HL-60 (cell line): ENCODE measurements around the gene RPA1.

Experiments
- CTCF ChIP-seq: IDR thresholded peaks from one replicate; pipeline ENCODE4 v1.5.1; 2011; ENCODE audit warnings: low read length, control low read depth, inconsistent platforms; ENCODE audit not compliant: insufficient read depth
- GABPA ChIP-seq: IDR thresholded peaks from 2 replicates; pipeline ENCODE4 v1.6.1; 2012; ENCODE audit warnings: low read depth
- POLR2AphosphoS5 ChIP-seq: IDR thresholded peaks from 2 replicates; pipeline ENCODE4 v1.6.1; 2012; ENCODE audit warnings: low read depth
- REST ChIP-seq: IDR thresholded peaks from 2 replicates; pipeline ENCODE4 v1.6.1; 2012; ENCODE audit warnings: low read depth; ENCODE audit not compliant: insufficient replicate concordance
- SPI1 ChIP-seq: IDR thresholded peaks from 2 replicates; pipeline ENCODE4 v1.6.1; 2012; ENCODE audit warnings: low read depth, mild to moderate bottlenecking, borderline replicate concordance

DNA sequence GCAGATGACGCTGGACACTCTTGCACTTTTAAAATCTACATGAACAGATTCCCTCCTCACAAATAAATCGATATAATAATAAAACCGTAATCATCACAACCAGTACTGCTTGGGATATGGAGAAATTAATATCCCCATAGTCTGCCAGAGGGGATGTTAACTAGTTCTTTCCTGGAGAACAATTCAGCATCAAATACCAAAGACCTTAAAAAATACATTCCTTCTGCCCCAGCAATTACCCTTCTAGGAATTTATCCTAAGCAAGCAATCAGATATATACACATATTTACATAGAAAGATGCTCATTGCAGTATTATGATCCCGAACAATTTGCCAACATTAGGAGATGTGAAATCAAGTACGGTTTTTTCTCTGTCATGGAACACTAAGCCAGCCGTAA, 21.9 kb upstream of the RPA1 start:
- TF ChIP-seq CTCF, result no peak
- no peak for TF ChIP-seq POLR2AphosphoS5
- no peak for TF ChIP-seq GABPA
- no peak for TF ChIP-seq REST
- no peak for TF ChIP-seq SPI1
